ENCODE data around the gene NT5M. TPM values are rescaled to one million over a fixed set of nuclear protein-coding genes. Genes with fewer than 3 reads are reported as not detected.

NT5M gene
- total and polyA plus RNA-seq, 9 of the 15 experiments (the other 6 are each of a cell fraction or from before 2014, with no cell fraction given), result 0.24 to 10.1 (median 3.4) TPM

DNA sequence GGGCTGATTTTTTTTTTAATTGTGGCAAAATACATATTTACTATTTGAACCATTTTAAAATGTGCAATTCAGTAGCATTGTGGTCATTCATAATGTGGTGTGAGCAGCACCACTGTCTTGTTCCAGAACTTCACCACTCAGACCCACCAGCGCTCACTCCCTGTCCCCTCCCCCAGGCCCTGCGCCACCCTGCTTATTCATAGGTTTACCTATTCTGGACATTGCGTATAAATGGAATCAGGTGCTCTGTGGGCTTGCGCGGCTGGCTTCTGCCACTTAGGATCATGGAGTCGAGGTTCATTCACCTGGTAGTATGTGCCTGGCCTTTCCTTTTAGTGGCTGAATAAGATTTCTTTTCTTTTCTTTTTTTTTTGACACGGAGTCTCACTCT is 59.4 kb downstream of the NT5M start:
- CTCF ChIA-PET (ENCODE audit: low intra/inter-chr PET ratio), result no interaction called here
- Histone ChIP-seq H3K4me1 (replicated peaks in 1 of 2; ENCODE audit: control insufficient read depth in 2 of 2, insufficient read depth in 2 of 2, low read length in 2 of 2) (peaks cover 0 to 15% of the 10 kb centered on the region in 2 experiments; a peak in 3 of 5 replicates), H3K9ac (ENCODE audit: insufficient read depth in 1 of 2, low read depth in 2 of 2, low read length in 2 of 2) (no peak overlapping the region), H3K27ac (ENCODE audit: extremely low read depth, low read depth, low read length) (no peak overlapping the region), H3K9me1 (ENCODE audit: control insufficient read depth, insufficient read depth, low read length) (no peaks in the 10 kb centered on the region), H3K27me3 (ENCODE audit: control insufficient read depth in 2 of 2, insufficient read depth in 2 of 2, low read length in 2 of 2) (peaks cover 3 to 30% of the 10 kb centered on the region in 2 experiments; a peak in 4 of 5 replicates), H3K9me3 (replicated peaks; ENCODE audit: control insufficient read depth, insufficient read depth, low read depth, low read length) (0 out of 2 replicates have a peak, but pooled peaks cover 4% of the 10 kb centered on the region), H3K4me2 (ENCODE audit: insufficient read depth, low read length) (no peak overlapping the region), H4K20me1 (replicated peaks; ENCODE audit: control insufficient read depth, insufficient read depth, low read length) (no peaks in the 10 kb centered on the region), H2AFZ (ENCODE audit: low read depth, low read length) (no peak overlapping the region), H3K4me3 (no peak overlapping the region), H3K79me2 (ENCODE audit: control insufficient read depth, insufficient read depth, low read length) (no peaks in the 10 kb centered on the region), H3K36me3 (ENCODE audit: control insufficient read depth, insufficient read depth, low read length) (no peaks in the 10 kb centered on the region)
- no peak for DNase-seq (ENCODE audit: extremely low read depth in 1 of 4, low spot score in 3 of 4)
- no peak for ATAC-seq
- in situ Hi-C loops (cut with MboI) (no loop called here), intact Hi-C loops (cut with micrococcal nuclease) (no loop called here)
- FAIRE-seq, result no peak
- BruUV-seq (replicated peaks), result no TSS peak
- POLR2A ChIA-PET, result interaction anchor here (0.6 kb wide), 1 partner anchor 310 kb away, joined by 3 read pairs; no protein-coding TSS in a partner anchor
- WGBS (ENCODE audit: insufficient coverage, low coverage, missing lambda C conversion rate), result 28% methylated on average over 6 of the region's 7 CpGs
- TF ChIP-seq MYNN (IDR thresholded peaks at IDR 0.05), result no peak
- no peak for TF ChIP-seq MYNN (CRISPR knock-in tag; IDR thresholded peaks at IDR 0.05)
- TF ChIP-seq, protein P1, sequence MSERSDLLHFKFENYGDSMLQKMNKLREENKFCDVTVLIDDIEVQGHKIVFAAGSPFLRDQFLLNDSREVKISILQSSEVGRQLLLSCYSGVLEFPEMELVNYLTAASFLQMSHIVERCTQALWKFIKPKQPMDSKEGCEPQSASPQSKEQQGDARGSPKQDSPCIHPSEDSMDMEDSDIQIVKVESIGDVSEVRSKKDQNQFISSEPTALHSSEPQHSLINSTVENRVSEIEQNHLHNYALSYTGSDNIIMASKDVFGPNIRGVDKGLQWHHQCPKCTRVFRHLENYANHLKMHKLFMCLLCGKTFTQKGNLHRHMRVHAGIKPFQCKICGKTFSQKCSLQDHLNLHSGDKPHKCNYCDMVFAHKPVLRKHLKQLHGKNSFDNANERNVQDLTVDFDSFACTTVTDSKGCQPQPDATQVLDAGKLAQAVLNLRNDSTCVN (CRISPR knock-in tag; IDR thresholded peaks at IDR 0.05), result no peak
- TF ChIP-seq POLR2AphosphoS2 (IDR thresholded peaks at IDR 0.05; ENCODE audit: low read length), result no peak
- TF ChIP-seq EWSR1 (IDR thresholded peaks at IDR 0.05; ENCODE audit: borderline replicate concordance, low read depth, partially characterized antibody), result no peak
- TF ChIP-seq ELK3 (CRISPR knock-in tag; IDR thresholded peaks at IDR 0.05), result no peak
- TF ChIP-seq CAMTA2 (CRISPR knock-in tag; conservative IDR thresholded peaks at IDR 0.05), result no peak
- no peak for TF ChIP-seq ZNF764 (CRISPR knock-in tag; IDR thresholded peaks at IDR 0.05; ENCODE audit: low read depth)
- TF ChIP-seq, protein P2, sequence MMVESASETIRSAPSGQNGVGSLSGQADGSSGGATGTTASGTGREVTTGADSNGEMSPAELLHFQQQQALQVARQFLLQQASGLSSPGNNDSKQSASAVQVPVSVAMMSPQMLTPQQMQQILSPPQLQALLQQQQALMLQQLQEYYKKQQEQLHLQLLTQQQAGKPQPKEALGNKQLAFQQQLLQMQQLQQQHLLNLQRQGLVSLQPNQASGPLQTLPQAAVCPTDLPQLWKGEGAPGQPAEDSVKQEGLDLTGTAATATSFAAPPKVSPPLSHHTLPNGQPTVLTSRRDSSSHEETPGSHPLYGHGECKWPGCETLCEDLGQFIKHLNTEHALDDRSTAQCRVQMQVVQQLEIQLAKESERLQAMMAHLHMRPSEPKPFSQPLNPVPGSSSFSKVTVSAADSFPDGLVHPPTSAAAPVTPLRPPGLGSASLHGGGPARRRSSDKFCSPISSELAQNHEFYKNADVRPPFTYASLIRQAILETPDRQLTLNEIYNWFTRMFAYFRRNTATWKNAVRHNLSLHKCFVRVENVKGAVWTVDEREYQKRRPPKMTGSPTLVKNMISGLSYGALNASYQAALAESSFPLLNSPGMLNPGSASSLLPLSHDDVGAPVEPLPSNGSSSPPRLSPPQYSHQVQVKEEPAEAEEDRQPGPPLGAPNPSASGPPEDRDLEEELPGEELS (CRISPR knock-in tag; IDR thresholded peaks at IDR 0.05; ENCODE audit: borderline replicate concordance), result no peak
- no peak for TF ChIP-seq STAT5B (CRISPR knock-in tag; IDR thresholded peaks at IDR 0.05)
- TF ChIP-seq STAT5A (IDR thresholded peaks at IDR 0.05; ENCODE audit: borderline replicate concordance, low read length), result no peak
- no peak for TF ChIP-seq ARID3B (CRISPR knock-in tag; IDR thresholded peaks at IDR 0.05; ENCODE audit: borderline replicate concordance)
- TF ChIP-seq, protein P3, sequence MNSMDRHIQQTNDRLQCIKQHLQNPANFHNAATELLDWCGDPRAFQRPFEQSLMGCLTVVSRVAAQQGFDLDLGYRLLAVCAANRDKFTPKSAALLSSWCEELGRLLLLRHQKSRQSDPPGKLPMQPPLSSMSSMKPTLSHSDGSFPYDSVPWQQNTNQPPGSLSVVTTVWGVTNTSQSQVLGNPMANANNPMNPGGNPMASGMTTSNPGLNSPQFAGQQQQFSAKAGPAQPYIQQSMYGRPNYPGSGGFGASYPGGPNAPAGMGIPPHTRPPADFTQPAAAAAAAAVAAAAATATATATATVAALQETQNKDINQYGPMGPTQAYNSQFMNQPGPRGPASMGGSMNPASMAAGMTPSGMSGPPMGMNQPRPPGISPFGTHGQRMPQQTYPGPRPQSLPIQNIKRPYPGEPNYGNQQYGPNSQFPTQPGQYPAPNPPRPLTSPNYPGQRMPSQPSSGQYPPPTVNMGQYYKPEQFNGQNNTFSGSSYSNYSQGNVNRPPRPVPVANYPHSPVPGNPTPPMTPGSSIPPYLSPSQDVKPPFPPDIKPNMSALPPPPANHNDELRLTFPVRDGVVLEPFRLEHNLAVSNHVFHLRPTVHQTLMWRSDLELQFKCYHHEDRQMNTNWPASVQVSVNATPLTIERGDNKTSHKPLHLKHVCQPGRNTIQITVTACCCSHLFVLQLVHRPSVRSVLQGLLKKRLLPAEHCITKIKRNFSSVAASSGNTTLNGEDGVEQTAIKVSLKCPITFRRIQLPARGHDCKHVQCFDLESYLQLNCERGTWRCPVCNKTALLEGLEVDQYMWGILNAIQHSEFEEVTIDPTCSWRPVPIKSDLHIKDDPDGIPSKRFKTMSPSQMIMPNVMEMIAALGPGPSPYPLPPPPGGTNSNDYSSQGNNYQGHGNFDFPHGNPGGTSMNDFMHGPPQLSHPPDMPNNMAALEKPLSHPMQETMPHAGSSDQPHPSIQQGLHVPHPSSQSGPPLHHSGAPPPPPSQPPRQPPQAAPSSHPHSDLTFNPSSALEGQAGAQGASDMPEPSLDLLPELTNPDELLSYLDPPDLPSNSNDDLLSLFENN (IDR thresholded peaks at IDR 0.05; ENCODE audit: low read depth in 2 of 2, low read length in 2 of 2), result no peak
- TF ChIP-seq KHSRP (IDR thresholded peaks at IDR 0.05), result no peak

Data from K562 (cell line).